ENCODE measurements around the gene ENGASE. TPM values are rescaled to one million over a fixed set of nuclear protein-coding genes. Genes with fewer than 3 reads are reported as not detected.

Gene ENGASE
- total RNA-seq, 4 donors from 2014 or later: 16.6 to 54.5 (median 26.3) TPM

GRCh38 chr17:79123988-79124387, 49.4 kb downstream of the ENGASE start:
- H3K4me3 ChIP-seq (ENCODE audit: low read depth, poor library complexity, severe bottlenecking): no peak overlapping the region
- intact Hi-C loops (cut with DNase I; ENCODE audit: low total_unique reads): no loop called here
- DNase-seq (ENCODE audit: low spot score in 2 of 2): no peak
- TF ChIP-seq CTCF (IDR thresholded peaks at IDR 0.05) (no peak), POLR2A (IDR thresholded peaks at IDR 0.05) (no peak)
- 91 to 94% methylated on average over 8 of the region's 8 CpGs for WGBS, 2 donors

GRCh38 chr17:79124513-79125209, 50.0 kb downstream of the ENGASE start:
- no peak for DNase-seq (ENCODE audit: low spot score in 2 of 2)
- TF ChIP-seq POLR2A (IDR thresholded peaks at IDR 0.05): no peak
- no peak for TF ChIP-seq CTCF (IDR thresholded peaks at IDR 0.05)
- no peak overlapping the region for H3K4me3 ChIP-seq (ENCODE audit: low read depth, poor library complexity, severe bottlenecking)
- 95 to 96% methylated on average over 19 to 21 of the region's 21 CpGs for WGBS, 2 donors
- intact Hi-C loops (cut with DNase I; ENCODE audit: low total_unique reads): no loop called here

GRCh38 chr17:79125503-79125902, 50.9 kb downstream of the ENGASE start:
- 25 to 33% methylated on average over 16 to 19 of the region's 22 CpGs for WGBS, 2 donors
- TF ChIP-seq CTCF (IDR thresholded peaks at IDR 0.05) (no peak), POLR2A (IDR thresholded peaks at IDR 0.05) (no peak)
- no peak for DNase-seq (ENCODE audit: low spot score in 2 of 2)
- H3K4me3 ChIP-seq (ENCODE audit: low read depth, poor library complexity, severe bottlenecking): no peak overlapping the region
- intact Hi-C loops (cut with DNase I; ENCODE audit: low total_unique reads): no loop called here

- no peak overlapping the region for H3K4me3 ChIP-seq (ENCODE audit: low read depth, poor library complexity, severe bottlenecking)
- WGBS, 2 donors: 20 to 55% methylated on average over 8 to 10 of the region's 12 CpGs
- no peak for DNase-seq (ENCODE audit: low spot score in 2 of 2)
- TF ChIP-seq POLR2A (IDR thresholded peaks at IDR 0.05) (no peak), CTCF (IDR thresholded peaks at IDR 0.05) (no peak)
- intact Hi-C loops (cut with DNase I; ENCODE audit: low total_unique reads): no loop called here
Measured at GRCh38 chr17:79126139-79126538, 51.5 kb downstream of the ENGASE start.

- intact Hi-C loops (cut with DNase I; ENCODE audit: low total_unique reads): no loop called here
- DNase-seq (ENCODE audit: low spot score in 2 of 2): no peak
- no peak for TF ChIP-seq POLR2A (IDR thresholded peaks at IDR 0.05)
- TF ChIP-seq CTCF (IDR thresholded peaks at IDR 0.05): no peak
- WGBS, 2 donors: 75 to 79% methylated on average over 23 of the region's 23 CpGs
- no peak overlapping the region for H3K4me3 ChIP-seq (ENCODE audit: low read depth, poor library complexity, severe bottlenecking)
Measured at GRCh38 chr17:79127534-79128135, 53.0 kb downstream of the ENGASE start.

All from lower leg skin (tissue), 4 donors.